ENCODE data around the gene TAF10.

Gene TAF10

GRCh38 chr11:6640036-6640984 lies 28.3 kb upstream of the TAF10 start:
- no peak for DNase-seq

GRCh38 chr11:6638429-6638828 lies 26.4 kb upstream of the TAF10 start:
- no peak for DNase-seq

- DNase-seq, result no peak
Measured at GRCh38 chr11:6637871-6638270, 25.9 kb upstream of the TAF10 start.

GRCh38 chr11:6636480-6636879 lies 24.5 kb upstream of the TAF10 start:
- no peak for DNase-seq

GRCh38 chr11:6635082-6635932 lies 23.3 kb upstream of the TAF10 start:
- no peak for DNase-seq

GRCh38 chr11:6634534-6634933 lies 22.5 kb upstream of the TAF10 start:
- DNase-seq, result no peak

GRCh38 chr11:6633422-6634408 lies 21.7 kb upstream of the TAF10 start:
- no peak for DNase-seq

GRCh38 chr11:6632116-6633073 lies 20.4 kb upstream of the TAF10 start:
- DNase-seq, result no peak

GRCh38 chr11:6631361-6631890 lies 19.4 kb upstream of the TAF10 start:
- DNase-seq, result no peak

- DNase-seq, result no peak
Measured at GRCh38 chr11:6630632-6631291, 18.7 kb upstream of the TAF10 start.

GRCh38 chr11:6629892-6630631 lies 18.0 kb upstream of the TAF10 start:
- DNase-seq, result no peak

GRCh38 chr11:6629573-6629891 lies 17.5 kb upstream of the TAF10 start:
- no peak for DNase-seq

GRCh38 chr11:6628526-6628925 lies 16.5 kb upstream of the TAF10 start:
- no peak for DNase-seq

GRCh38 chr11:6627762-6628241 lies 15.8 kb upstream of the TAF10 start:
- DNase-seq, result no peak

- no peak for DNase-seq
Measured at GRCh38 chr11:6626971-6627761, 15.2 kb upstream of the TAF10 start.

- DNase-seq, result no peak
Measured at GRCh38 chr11:6625832-6626420, 13.9 kb upstream of the TAF10 start.

GRCh38 chr11:6625156-6625831 lies 13.3 kb upstream of the TAF10 start:
- no peak for DNase-seq
